RWPE1 (cell line): ENCODE data around the gene EPB41L2.

ENCODE experiments used
- CTCF ChIA-PET: fragments of 350-600 bp; sonication (Branson Sonifier 250); formaldehyde crosslinking; extraction: SDS; loops from one replicate; lab custom pipeline; 2021; lab: Yijun Ruan, JAX
- POLR2A ChIA-PET: fragments of 400-600 bp; formaldehyde crosslinking; extraction: SDS; loops from one replicate; lab custom pipeline; 2020; ENCODE audit warnings: antibody characterized with exemption; ENCODE audit not compliant: low non-redundant PET; lab: Yijun Ruan, JAX
- DNase-seq: peaks from one replicate; pipeline ENCODE4 v3.0.0; 2012; ENCODE audit warnings: low spot score
- H3K27ac ChIP-seq: fragments of 450-650 bp; 2 replicates; pipeline ENCODE4 v1.5.1; 2017
- TF ChIP-seq, protein P1 (sequence below): fragments of 450-650 bp; conservative IDR thresholded peaks from 2 replicates; pipeline ENCODE4 v1.5.1; 2017; ENCODE audit warnings: low read depth, mild to moderate bottlenecking

EPB41L2 gene

GRCh38 chr6:130978180-130978579 lies 84.9 kb downstream of the EPB41L2 start:
- ChIA-PET POLR2A (no interaction called here), CTCF (no interaction called here)
- no peak overlapping the region for H3K27ac ChIP-seq
- TF ChIP-seq, protein P1, sequence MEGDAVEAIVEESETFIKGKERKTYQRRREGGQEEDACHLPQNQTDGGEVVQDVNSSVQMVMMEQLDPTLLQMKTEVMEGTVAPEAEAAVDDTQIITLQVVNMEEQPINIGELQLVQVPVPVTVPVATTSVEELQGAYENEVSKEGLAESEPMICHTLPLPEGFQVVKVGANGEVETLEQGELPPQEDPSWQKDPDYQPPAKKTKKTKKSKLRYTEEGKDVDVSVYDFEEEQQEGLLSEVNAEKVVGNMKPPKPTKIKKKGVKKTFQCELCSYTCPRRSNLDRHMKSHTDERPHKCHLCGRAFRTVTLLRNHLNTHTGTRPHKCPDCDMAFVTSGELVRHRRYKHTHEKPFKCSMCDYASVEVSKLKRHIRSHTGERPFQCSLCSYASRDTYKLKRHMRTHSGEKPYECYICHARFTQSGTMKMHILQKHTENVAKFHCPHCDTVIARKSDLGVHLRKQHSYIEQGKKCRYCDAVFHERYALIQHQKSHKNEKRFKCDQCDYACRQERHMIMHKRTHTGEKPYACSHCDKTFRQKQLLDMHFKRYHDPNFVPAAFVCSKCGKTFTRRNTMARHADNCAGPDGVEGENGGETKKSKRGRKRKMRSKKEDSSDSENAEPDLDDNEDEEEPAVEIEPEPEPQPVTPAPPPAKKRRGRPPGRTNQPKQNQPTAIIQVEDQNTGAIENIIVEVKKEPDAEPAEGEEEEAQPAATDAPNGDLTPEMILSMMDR, result no peak
- DNase-seq, result no peak

- POLR2A ChIA-PET, result no interaction called here
- CTCF ChIA-PET, result no interaction called here
- peak; percentile 27 for DNase-seq
- H3K27ac ChIP-seq, result no peak overlapping the region
- TF ChIP-seq, protein P1, result no peak
Observed at GRCh38 chr6:130975325-130975724, 87.7 kb downstream of the EPB41L2 start.

- POLR2A ChIA-PET, result no interaction called here
- CTCF ChIA-PET, result no interaction called here
- TF ChIP-seq, protein P1, result no peak
- DNase-seq, result no peak
- no peak overlapping the region for H3K27ac ChIP-seq
Observed at GRCh38 chr6:130973521-130974277, 89.3 kb downstream of the EPB41L2 start.

DNA sequence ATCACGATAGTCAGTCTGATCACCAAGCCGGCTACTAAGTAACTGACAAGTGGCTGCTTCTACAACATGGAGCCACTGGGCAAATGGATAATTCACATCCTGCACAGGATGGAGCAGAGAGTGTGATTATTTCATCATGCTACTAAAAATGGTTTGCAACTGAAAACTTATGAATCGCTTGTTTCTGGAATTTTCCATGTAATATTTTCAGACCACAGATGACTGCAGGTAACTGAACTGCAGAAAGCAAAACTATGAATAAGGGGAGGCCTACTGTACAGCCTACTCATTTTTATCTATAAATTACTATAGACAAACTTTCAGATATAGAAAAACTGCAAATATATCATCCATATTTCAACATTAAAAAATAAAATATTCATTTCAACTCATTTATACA lies 91.5 kb downstream of the EPB41L2 start:
- POLR2A ChIA-PET, result no interaction called here
- TF ChIP-seq, protein P1, result no peak
- H3K27ac ChIP-seq, result no peak overlapping the region
- CTCF ChIA-PET, result no interaction called here
- DNase-seq, result no peak

- ChIA-PET POLR2A (no interaction called here), CTCF (no interaction called here)
- H3K27ac ChIP-seq, result no peak overlapping the region
- no peak for DNase-seq
- TF ChIP-seq, protein P1, result no peak
Observed at GRCh38 chr6:130970839-130971410, 92.1 kb downstream of the EPB41L2 start.

GRCh38 chr6:130969791-130970491 lies 93.1 kb downstream of the EPB41L2 start:
- DNase-seq, result no peak
- ChIA-PET POLR2A (no interaction called here), CTCF (interaction anchor here (0.8 kb wide), 1 partner anchor 47 kb away, joined by 3 read pairs; no protein-coding TSS in a partner anchor)
- TF ChIP-seq, protein P1, result no peak
- no peak overlapping the region for H3K27ac ChIP-seq
